ENCODE data around the gene LIG1.

LIG1 gene

DNA sequence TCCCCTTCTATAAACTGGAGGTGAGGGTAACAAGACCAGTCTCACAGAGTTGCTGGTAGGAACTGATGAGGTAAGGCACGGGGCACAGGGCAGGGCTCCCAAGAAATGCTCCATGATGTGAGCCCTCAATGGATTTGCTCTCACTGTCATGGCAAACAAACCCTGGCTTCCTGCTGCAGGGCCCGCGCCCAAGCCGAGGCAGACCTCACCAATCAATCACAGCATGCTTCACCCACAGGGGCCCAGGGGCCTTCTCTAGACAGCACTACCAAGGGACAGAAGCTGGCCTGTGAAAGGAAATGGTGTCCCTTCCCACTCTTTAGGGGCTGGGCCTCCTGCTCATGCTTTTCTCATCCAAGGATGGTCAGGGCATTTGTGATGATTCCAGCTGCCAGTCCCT is 33.6 kb downstream of the LIG1 start:
- CTCF ChIA-PET = no interaction called here
- no peak overlapping the region for H3K4me3 ChIP-seq (ENCODE audit: low read depth, low read length)
- H3K36me3 ChIP-seq (ENCODE audit: control insufficient read depth in 2 of 2, insufficient read depth in 1 of 2, low read length in 2 of 2) = peaks cover 30 to 88% of the 10 kb centered on the region in 2 experiments
- H3K9me3 ChIP-seq (ENCODE audit: control insufficient read depth, insufficient read depth, low read depth, low read length) = no peaks in the 10 kb centered on the region
- POLR2A ChIA-PET = no interaction called here
- H3K27ac ChIP-seq (ENCODE audit: extremely low read depth, low read depth, low read length) = no peak overlapping the region
- peak; percentile 92 for TF ChIP-seq ZNF23 (tag by site-specific recombination; IDR thresholded peaks at IDR 0.05; ENCODE audit: borderline replicate concordance)
- TF ChIP-seq ZNF48 (tag by site-specific recombination; IDR thresholded peaks at IDR 0.05) = no peak
- peak; percentile 67 for TF ChIP-seq ZBTB17 (tag by site-specific recombination; IDR thresholded peaks at IDR 0.05)
- no peak for TF ChIP-seq ZFP3 (tag by site-specific recombination; IDR thresholded peaks at IDR 0.05; ENCODE audit: low read depth)
- TF ChIP-seq ZNF391 (tag by site-specific recombination; IDR thresholded peaks at IDR 0.05; ENCODE audit: borderline replicate concordance, low read depth) = no peak
- no peak for TF ChIP-seq ZNF747 (tag by site-specific recombination; IDR thresholded peaks at IDR 0.05)
- TF ChIP-seq, protein P1, sequence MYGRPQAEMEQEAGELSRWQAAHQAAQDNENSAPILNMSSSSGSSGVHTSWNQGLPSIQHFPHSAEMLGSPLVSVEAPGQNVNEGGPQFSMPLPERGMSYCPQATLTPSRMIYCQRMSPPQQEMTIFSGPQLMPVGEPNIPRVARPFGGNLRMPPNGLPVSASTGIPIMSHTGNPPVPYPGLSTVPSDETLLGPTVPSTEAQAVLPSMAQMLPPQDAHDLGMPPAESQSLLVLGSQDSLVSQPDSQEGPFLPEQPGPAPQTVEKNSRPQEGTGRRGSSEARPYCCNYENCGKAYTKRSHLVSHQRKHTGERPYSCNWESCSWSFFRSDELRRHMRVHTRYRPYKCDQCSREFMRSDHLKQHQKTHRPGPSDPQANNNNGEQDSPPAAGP (tag by site-specific recombination; IDR thresholded peaks at IDR 0.05) = no peak
- no peak for TF ChIP-seq ZEB2 (tag by site-specific recombination; IDR thresholded peaks at IDR 0.05)
- no peak for TF ChIP-seq ZNF146 (tag by site-specific recombination; IDR thresholded peaks at IDR 0.05)
- no peak for TF ChIP-seq ZNF768 (tag by site-specific recombination; IDR thresholded peaks at IDR 0.05)
- no peaks in the 10 kb centered on the region for H3K4me1 ChIP-seq (ENCODE audit: control insufficient read depth, insufficient read depth, low read length)

DNA sequence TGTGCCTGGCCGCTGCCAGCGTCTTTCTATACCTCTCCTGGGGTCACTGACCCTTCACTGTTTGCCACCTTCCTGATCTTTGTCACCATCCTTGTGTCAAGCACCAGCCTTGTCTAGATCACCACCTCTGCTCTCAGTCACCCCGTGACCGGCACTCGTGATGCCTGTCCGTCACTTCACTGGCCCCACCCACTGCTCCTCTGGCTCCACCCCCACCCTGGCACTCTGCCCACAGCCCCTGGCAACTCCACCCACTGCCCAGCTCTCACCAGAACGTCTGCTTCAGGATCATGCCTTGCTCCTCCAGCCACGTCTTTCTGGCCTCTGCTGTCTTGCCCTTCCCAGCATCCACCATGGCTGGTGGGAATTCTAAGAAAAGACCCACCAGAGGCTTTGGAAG is 34.7 kb downstream of the LIG1 start:
- no peak for TF ChIP-seq ZBTB21 (tag by site-specific recombination; IDR thresholded peaks at IDR 0.05)
- no peak for TF ChIP-seq ZNF394 (tag by site-specific recombination; IDR thresholded peaks at IDR 0.05; ENCODE audit: borderline replicate concordance)
- TF ChIP-seq, protein P2, sequence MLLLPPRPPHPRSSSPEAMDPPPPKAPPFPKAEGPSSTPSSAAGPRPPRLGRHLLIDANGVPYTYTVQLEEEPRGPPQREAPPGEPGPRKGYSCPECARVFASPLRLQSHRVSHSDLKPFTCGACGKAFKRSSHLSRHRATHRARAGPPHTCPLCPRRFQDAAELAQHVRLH (tag by site-specific recombination; IDR thresholded peaks at IDR 0.05) = no peak
- TF ChIP-seq, protein P3, sequence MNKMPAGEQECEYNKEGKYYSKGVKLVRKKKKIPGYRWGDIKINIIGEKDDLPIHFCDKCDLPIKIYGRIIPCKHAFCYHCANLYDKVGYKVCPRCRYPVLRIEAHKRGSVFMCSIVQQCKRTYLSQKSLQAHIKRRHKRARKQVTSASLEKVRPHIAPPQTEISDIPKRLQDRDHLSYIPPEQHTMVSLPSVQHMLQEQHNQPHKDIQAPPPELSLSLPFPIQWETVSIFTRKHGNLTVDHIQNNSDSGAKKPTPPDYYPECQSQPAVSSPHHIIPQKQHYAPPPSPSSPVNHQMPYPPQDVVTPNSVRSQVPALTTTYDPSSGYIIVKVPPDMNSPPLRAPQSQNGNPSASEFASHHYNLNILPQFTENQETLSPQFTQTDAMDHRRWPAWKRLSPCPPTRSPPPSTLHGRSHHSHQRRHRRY (tag by site-specific recombination; IDR thresholded peaks at IDR 0.05) = no peak
- no peak for TF ChIP-seq ZNF157 (tag by site-specific recombination; IDR thresholded peaks at IDR 0.05)
- TF ChIP-seq, protein P4, sequence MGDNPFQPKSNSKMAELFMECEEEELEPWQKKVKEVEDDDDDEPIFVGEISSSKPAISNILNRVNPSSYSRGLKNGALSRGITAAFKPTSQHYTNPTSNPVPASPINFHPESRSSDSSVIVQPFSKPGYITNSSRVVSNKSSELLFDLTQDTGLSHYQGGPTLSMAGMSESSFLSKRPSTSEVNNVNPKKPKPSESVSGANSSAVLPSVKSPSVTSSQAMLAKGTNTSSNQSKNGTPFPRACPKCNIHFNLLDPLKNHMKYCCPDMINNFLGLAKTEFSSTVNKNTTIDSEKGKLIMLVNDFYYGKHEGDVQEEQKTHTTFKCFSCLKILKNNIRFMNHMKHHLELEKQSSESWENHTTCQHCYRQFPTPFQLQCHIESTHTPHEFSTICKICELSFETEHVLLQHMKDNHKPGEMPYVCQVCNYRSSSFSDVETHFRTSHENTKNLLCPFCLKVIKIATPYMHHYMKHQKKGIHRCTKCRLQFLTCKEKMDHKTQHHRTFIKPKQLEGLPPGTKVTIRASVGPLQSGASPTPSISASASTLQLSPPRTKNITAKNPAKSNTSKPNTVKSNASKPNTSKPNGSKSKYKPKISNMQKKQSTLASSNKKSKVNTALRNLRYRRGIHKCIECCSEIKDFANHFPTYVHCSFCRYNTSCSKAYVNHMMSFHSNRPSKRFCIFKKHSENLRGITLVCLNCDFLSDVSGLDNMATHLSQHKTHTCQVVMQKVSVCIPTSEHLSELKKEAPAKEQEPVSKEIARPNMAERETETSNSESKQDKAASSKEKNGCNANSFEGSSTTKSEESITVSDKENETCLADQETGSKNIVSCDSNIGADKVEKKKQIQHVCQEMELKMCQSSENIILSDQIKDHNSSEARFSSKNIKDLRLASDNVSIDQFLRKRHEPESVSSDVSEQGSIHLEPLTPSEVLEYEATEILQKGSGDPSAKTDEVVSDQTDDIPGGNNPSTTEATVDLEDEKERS (tag by site-specific recombination; IDR thresholded peaks at IDR 0.05) = no peak
- no peak for TF ChIP-seq ZNF561 (tag by site-specific recombination; IDR thresholded peaks at IDR 0.05; ENCODE audit: borderline replicate concordance)
- TF ChIP-seq ZNF654 (tag by site-specific recombination; IDR thresholded peaks at IDR 0.05; ENCODE audit: low read depth) = no peak
- no peak for TF ChIP-seq ZNF548 (tag by site-specific recombination; IDR thresholded peaks at IDR 0.05)
- no peak for TF ChIP-seq TCF7L2 (IDR thresholded peaks at IDR 0.05; ENCODE audit: borderline replicate concordance, low read depth, low read length)
- no peak for TF ChIP-seq MZF1 (tag by site-specific recombination; IDR thresholded peaks at IDR 0.05; ENCODE audit: borderline replicate concordance)
- no peak for TF ChIP-seq ZNF169 (tag by site-specific recombination; IDR thresholded peaks at IDR 0.05)
- TF ChIP-seq ZNF221 (tag by site-specific recombination; IDR thresholded peaks at IDR 0.05; ENCODE audit: borderline replicate concordance) = no peak
- Histone ChIP-seq H3K9me3 (ENCODE audit: control insufficient read depth, insufficient read depth, low read depth, low read length) (no peaks in the 10 kb centered on the region), H3K27ac (ENCODE audit: extremely low read depth, low read depth, low read length) (no peak overlapping the region), H3K4me3 (ENCODE audit: low read depth, low read length) (no peak overlapping the region), H3K4me1 (ENCODE audit: control insufficient read depth, insufficient read depth, low read length) (no peaks in the 10 kb centered on the region), H3K36me3 (ENCODE audit: control insufficient read depth in 2 of 2, insufficient read depth in 1 of 2, low read length in 2 of 2) (peaks cover 28 to 90% of the 10 kb centered on the region in 2 experiments; a peak in 2 of 3 replicates)
- CTCF ChIA-PET = interaction anchor here (1.0 kb wide), 1 partner anchor 133 kb away, joined by 5 read pairs; no protein-coding TSS in a partner anchor
- POLR2A ChIA-PET = interaction anchor here (1.4 kb wide), 1 partner anchor 9 kb away, joined by 3 read pairs; no protein-coding TSS in a partner anchor
